ENCODE measurements around the gene ATP11A. TPM values are rescaled to one million over a fixed set of nuclear protein-coding genes. Genes with fewer than 3 reads are reported as not detected.
A peak's percentile ranks its signal among the peaks of the same experiment; 100 is the strongest.
"Not testable (repeated sequence)": the region's sequence is repeated elsewhere in the genome, so short reads cannot be mapped to it uniquely, and the experiment has no call there.

ATP11A gene
- total and polyA plus RNA-seq, 10 of the 15 experiments (the other 5 are each of a cell fraction or from before 2014, with no cell fraction given), result 1.4 to 69.6 (median 14.4) TPM

DNA sequence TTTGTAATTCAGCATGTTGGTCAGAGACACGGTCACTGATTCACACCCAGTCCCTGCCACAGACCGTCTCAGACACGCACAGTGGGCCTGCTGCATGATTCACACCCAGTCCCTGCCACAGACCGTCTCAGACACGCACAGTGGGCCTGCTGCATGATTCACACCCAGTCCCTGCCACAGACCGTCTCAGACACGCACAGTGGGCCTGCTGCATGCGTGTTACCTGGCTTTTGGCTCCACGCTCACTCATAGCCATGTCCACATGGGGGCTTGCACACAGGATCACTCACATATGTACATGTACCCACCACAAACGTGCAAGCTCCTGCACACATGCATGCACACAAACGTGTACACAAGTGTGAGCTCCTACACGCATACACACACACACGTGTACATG lies 194.9 kb downstream of the ATP11A start:
- WGBS (ENCODE audit: insufficient coverage, insufficient replicate concordance, low lambda C conversion rate, missing lambda C conversion rate), result 92% methylated on average over 13 of the region's 13 CpGs
- H3K79me2 ChIP-seq (ENCODE audit: control insufficient read depth, insufficient read depth, low read length); H3K9me3 ChIP-seq (replicated peaks; ENCODE audit: control insufficient read depth, insufficient read depth, low read length); in situ Hi-C loops (cut with MboI); ATAC-seq; H3K27ac ChIP-seq (ENCODE audit: control insufficient read depth, insufficient read depth); CTCF ChIA-PET; H3K4me1 ChIP-seq (ENCODE audit: control insufficient read depth, insufficient read depth, low read length); FAIRE-seq; H3K9ac ChIP-seq (ENCODE audit: control insufficient read depth, insufficient read depth, low read length); H2AFZ ChIP-seq (ENCODE audit: control insufficient read depth, low read depth, low read length); RAD21 ChIA-PET (ENCODE audit: unreplicated experiment); POLR2A ChIA-PET; H3K27me3 ChIP-seq (replicated peaks in 1 of 2; ENCODE audit: control insufficient read depth in 2 of 2, insufficient read depth in 2 of 2, low read length in 1 of 2); H4K20me1 ChIP-seq (ENCODE audit: control insufficient read depth, insufficient read depth); H3K4me2 ChIP-seq (ENCODE audit: control insufficient read depth, insufficient read depth); intact Hi-C loops (cut with micrococcal nuclease; ENCODE audit: unreplicated experiment); DNase-seq (ENCODE audit: low read depth, low spot score); H3K36me3 ChIP-seq (ENCODE audit: control insufficient read depth in 2 of 2, insufficient read depth in 2 of 2, low read length in 1 of 2); H3K4me3 ChIP-seq; SMC1A ChIA-PET (ENCODE audit: uncharacterized antibody, unreplicated experiment): not testable (repeated sequence)
- BruUV-seq (replicated peaks), result TSS peak; percentile 25
- TF ChIP-seq, protein P1, sequence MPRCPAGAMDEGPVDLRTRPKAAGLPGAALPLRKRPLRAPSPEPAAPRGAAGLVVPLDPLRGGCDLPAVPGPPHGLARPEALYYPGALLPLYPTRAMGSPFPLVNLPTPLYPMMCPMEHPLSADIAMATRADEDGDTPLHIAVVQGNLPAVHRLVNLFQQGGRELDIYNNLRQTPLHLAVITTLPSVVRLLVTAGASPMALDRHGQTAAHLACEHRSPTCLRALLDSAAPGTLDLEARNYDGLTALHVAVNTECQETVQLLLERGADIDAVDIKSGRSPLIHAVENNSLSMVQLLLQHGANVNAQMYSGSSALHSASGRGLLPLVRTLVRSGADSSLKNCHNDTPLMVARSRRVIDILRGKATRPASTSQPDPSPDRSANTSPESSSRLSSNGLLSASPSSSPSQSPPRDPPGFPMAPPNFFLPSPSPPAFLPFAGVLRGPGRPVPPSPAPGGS (IDR thresholded peaks at IDR 0.05; ENCODE audit: borderline replicate concordance, insufficient read depth, low read depth, low read length, poor library complexity, severe bottlenecking), result peak; percentile 31

DNA sequence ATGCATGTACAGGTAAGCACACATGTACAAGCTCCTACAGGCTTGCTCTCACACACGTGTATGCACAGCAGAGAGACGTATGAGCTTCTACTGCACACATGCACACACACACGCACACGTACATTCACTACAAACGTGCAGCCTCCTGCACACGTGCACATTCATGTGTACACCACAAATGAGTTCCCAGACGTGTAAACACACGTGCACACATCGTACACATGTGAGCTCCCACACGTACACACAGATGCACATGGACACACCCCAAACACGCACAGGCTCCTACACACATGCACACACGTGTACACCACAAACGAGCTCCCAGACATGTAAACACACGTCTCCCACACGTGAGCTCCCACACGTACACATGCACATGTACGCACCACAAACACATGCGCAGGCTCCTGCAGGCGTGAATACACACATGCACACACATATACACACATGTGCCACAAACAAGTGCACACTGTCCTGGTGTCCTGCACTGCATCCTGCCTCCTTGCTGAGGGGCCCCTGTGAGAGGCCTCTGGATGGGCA lies 195.5 kb downstream of the ATP11A start:
- Histone ChIP-seq H4K20me1 (ENCODE audit: control insufficient read depth, insufficient read depth) (no peaks in the 10 kb centered on the region), H3K9me3 (replicated peaks; ENCODE audit: control insufficient read depth, insufficient read depth, low read length) (no peaks in the 10 kb centered on the region), H3K79me2 (ENCODE audit: control insufficient read depth, insufficient read depth, low read length) (no peaks in the 10 kb centered on the region), H3K4me1 (ENCODE audit: control insufficient read depth, insufficient read depth, low read length) (no peaks in the 10 kb centered on the region), H3K9ac (ENCODE audit: control insufficient read depth, insufficient read depth, low read length) (no peak overlapping the region), H3K4me3 (no peak overlapping the region), H2AFZ (ENCODE audit: control insufficient read depth, low read depth, low read length) (no peak overlapping the region), H3K27me3 (replicated peaks in 1 of 2; ENCODE audit: control insufficient read depth in 2 of 2, insufficient read depth in 2 of 2, low read length in 1 of 2) (no peaks in the 10 kb centered on the region), H3K4me2 (ENCODE audit: control insufficient read depth, insufficient read depth) (no peak overlapping the region), H3K27ac (ENCODE audit: control insufficient read depth, insufficient read depth) (no peak overlapping the region), H3K36me3 (ENCODE audit: control insufficient read depth in 2 of 2, insufficient read depth in 2 of 2, low read length in 1 of 2) (no peaks in the 10 kb centered on the region; a peak in 2 of 4 replicates)
- DNase-seq (ENCODE audit: low read depth, low spot score) (no peak), ATAC-seq (no peak), FAIRE-seq (no peak)
- ChIA-PET SMC1A (ENCODE audit: uncharacterized antibody, unreplicated experiment) (no interaction called here), CTCF (no interaction called here), RAD21 (ENCODE audit: unreplicated experiment) (no interaction called here), POLR2A (no interaction called here)
- no TSS peak for BruUV-seq (replicated peaks)
- WGBS (ENCODE audit: insufficient coverage, insufficient replicate concordance, low lambda C conversion rate, missing lambda C conversion rate), result 87% methylated on average over 19 of the region's 19 CpGs
- intact Hi-C loops (cut with micrococcal nuclease; ENCODE audit: unreplicated experiment), result no loop called here
- in situ Hi-C loops (cut with MboI), result no loop called here
- TF ChIP-seq YY1 (IDR thresholded peaks at IDR 0.05; ENCODE audit: low read depth, low read length) (no peak), WRNIP1 (IDR thresholded peaks at IDR 0.05; ENCODE audit: borderline replicate concordance, low read depth, low read length) (no peak), SP1 (IDR thresholded peaks at IDR 0.05; ENCODE audit: low read depth, low read length) (no peak), CBFB (IDR thresholded peaks at IDR 0.05; ENCODE audit: low read depth) (no peak), NFXL1 (IDR thresholded peaks at IDR 0.05; ENCODE audit: borderline replicate concordance) (no peak), HDGF (IDR thresholded peaks at IDR 0.05) (no peak), NBN (IDR thresholded peaks at IDR 0.05) (no peak), RUNX3 (IDR thresholded peaks at IDR 0.05; ENCODE audit: low read length) (no peak), POLR2AphosphoS2 (IDR thresholded peaks at IDR 0.05; ENCODE audit: low read depth, low read length) (no peak)
- TF ChIP-seq, protein P2, sequence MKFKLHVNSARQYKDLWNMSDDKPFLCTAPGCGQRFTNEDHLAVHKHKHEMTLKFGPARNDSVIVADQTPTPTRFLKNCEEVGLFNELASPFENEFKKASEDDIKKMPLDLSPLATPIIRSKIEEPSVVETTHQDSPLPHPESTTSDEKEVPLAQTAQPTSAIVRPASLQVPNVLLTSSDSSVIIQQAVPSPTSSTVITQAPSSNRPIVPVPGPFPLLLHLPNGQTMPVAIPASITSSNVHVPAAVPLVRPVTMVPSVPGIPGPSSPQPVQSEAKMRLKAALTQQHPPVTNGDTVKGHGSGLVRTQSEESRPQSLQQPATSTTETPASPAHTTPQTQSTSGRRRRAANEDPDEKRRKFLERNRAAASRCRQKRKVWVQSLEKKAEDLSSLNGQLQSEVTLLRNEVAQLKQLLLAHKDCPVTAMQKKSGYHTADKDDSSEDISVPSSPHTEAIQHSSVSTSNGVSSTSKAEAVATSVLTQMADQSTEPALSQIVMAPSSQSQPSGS (IDR thresholded peaks at IDR 0.05; ENCODE audit: low read length), result no peak

Measured in GM12878 (cell line).